Measurements from ENCODE around the gene AKT3. TPM values are rescaled to one million over a fixed set of nuclear protein-coding genes. Genes with fewer than 3 reads are reported as not detected.
"Not testable (repeated sequence)": the region's sequence is repeated elsewhere in the genome, so short reads cannot be mapped to it uniquely, and the experiment has no call there.

The AKT3 gene
- total RNA-seq, 1 donor from 2014 or later = 107 TPM

DNA sequence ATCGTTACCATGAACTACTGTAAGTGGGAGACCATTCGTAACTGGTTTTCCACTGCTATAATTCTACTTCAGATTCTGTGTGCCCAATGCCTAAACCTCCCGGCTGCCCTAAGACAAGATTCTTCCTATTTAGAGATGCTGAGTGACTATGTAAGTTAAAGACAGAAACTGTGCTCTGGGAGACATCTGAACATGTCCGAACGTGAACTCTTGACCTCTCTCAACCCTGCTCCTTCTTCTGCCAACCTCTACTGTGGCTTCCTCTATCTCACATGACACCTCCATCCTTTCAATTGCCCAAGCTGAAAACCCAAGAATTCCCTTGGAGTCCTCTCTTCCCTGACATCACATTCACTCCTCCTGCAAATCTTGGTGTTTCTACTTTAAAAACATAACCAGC is 182.9 kb downstream of the AKT3 start:
- TF ChIP-seq, protein P1, sequence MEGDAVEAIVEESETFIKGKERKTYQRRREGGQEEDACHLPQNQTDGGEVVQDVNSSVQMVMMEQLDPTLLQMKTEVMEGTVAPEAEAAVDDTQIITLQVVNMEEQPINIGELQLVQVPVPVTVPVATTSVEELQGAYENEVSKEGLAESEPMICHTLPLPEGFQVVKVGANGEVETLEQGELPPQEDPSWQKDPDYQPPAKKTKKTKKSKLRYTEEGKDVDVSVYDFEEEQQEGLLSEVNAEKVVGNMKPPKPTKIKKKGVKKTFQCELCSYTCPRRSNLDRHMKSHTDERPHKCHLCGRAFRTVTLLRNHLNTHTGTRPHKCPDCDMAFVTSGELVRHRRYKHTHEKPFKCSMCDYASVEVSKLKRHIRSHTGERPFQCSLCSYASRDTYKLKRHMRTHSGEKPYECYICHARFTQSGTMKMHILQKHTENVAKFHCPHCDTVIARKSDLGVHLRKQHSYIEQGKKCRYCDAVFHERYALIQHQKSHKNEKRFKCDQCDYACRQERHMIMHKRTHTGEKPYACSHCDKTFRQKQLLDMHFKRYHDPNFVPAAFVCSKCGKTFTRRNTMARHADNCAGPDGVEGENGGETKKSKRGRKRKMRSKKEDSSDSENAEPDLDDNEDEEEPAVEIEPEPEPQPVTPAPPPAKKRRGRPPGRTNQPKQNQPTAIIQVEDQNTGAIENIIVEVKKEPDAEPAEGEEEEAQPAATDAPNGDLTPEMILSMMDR (IDR thresholded peaks at IDR 0.05) = no peak
- Mint-ChIP-seq H3K9me3 (ENCODE audit: unreplicated experiment) (no peaks in the 10 kb centered on the region), H3K27ac (ENCODE audit: unreplicated experiment) (peak overlapping the region; percentile 1), H3K4me1 (ENCODE audit: unreplicated experiment) (peaks cover 8% of the 10 kb centered on the region), H3K27me3 (ENCODE audit: unreplicated experiment) (no peaks in the 10 kb centered on the region), H3K4me3 (ENCODE audit: unreplicated experiment) (no peak overlapping the region), H3K36me3 (ENCODE audit: unreplicated experiment) (peaks cover 10% of the 10 kb centered on the region)
- DNase-seq (ENCODE audit: extremely low spot score, unreplicated experiment) = no peak

DNA sequence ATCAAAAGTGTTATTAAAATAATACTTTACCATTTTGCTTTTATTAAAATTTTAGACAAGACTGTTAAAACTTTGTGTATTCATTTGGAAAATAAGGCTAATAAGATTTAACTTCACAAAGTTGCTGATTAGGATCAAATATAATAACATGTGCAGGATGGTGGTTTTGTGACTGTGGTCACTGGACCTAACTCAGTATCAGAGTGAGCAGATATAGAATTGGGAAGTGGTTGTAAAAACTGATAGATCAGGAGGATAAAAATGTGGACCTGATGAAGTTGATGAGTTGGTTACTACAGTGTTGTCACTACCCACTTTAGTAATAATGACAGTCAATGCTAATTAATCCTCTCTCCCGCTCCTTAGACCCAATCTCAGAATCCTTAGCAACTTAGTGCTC is 186.4 kb downstream of the AKT3 start:
- TF ChIP-seq, protein P1 (IDR thresholded peaks at IDR 0.05) = no peak
- H3K27ac Mint-ChIP-seq (ENCODE audit: unreplicated experiment) = no peak overlapping the region
- no peaks in the 10 kb centered on the region for H3K27me3 Mint-ChIP-seq (ENCODE audit: unreplicated experiment)
- H3K4me3 Mint-ChIP-seq (ENCODE audit: unreplicated experiment) = no peak overlapping the region
- peaks cover 8% of the 10 kb centered on the region for H3K4me1 Mint-ChIP-seq (ENCODE audit: unreplicated experiment)
- DNase-seq (ENCODE audit: extremely low spot score, unreplicated experiment) = no peak
- peaks cover 15% of the 10 kb centered on the region for H3K36me3 Mint-ChIP-seq (ENCODE audit: unreplicated experiment)
- no peaks in the 10 kb centered on the region for H3K9me3 Mint-ChIP-seq (ENCODE audit: unreplicated experiment)

DNA sequence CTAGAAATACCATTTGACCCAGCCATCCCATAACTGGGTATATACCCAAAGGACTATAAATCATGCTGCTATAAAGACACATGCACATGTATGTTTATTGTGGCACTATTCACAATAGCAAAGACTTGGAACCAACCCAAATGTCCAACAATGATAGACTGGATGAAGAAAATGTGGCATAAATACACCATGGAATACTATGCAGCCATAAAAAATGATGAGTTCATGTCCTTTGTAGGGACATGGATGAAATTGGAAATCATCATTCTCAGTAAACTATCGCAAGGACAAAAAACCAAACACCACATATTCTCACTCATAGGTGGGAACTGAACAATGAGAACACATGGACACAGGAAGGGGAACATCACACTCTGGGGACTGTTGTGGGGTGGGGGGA is 187.9 kb downstream of the AKT3 start:
- not testable (repeated sequence) for DNase-seq (ENCODE audit: extremely low spot score, unreplicated experiment); H3K4me3 Mint-ChIP-seq (ENCODE audit: unreplicated experiment); H3K27me3 Mint-ChIP-seq (ENCODE audit: unreplicated experiment); H3K4me1 Mint-ChIP-seq (ENCODE audit: unreplicated experiment); H3K27ac Mint-ChIP-seq (ENCODE audit: unreplicated experiment)
- H3K9me3 Mint-ChIP-seq (ENCODE audit: unreplicated experiment) = peaks cover 11% of the 10 kb centered on the region
- H3K36me3 Mint-ChIP-seq (ENCODE audit: unreplicated experiment) = peaks cover 23% of the 10 kb centered on the region

DNA sequence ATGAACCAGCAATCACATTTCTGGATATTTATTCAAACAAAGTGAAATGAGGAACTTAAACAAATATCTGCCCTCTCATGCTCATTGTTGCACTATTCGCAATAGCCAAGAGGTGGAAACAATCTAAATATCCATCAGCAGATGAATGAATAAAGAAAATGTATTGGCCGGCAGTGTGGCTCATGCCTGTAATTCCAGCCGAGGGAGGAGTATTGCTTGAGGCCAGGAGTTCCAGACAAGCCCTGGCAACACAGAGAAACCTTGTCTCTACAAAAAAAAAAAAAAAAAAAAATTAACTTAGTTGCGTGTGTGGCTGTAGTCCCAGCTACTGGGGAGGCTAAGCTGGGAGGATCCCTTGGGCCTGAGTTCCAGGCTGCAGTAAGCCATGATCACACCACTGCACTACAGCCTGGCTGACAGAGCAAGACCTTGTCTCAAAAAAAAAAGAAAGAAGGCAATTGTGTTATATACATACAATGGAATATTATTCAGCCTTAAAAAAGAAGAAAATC is 191.4 kb downstream of the AKT3 start:
- no peak overlapping the region for H3K4me3 Mint-ChIP-seq (ENCODE audit: unreplicated experiment)
- peaks cover 4% of the 10 kb centered on the region for H3K4me1 Mint-ChIP-seq (ENCODE audit: unreplicated experiment)
- H3K27ac Mint-ChIP-seq (ENCODE audit: unreplicated experiment) = peak overlapping the region; percentile 36
- H3K9me3 Mint-ChIP-seq (ENCODE audit: unreplicated experiment) = peaks cover 11% of the 10 kb centered on the region
- TF ChIP-seq, protein P1 (IDR thresholded peaks at IDR 0.05) = no peak
- no peaks in the 10 kb centered on the region for H3K27me3 Mint-ChIP-seq (ENCODE audit: unreplicated experiment)
- DNase-seq (ENCODE audit: extremely low spot score, unreplicated experiment) = no peak
- peaks cover 32% of the 10 kb centered on the region for H3K36me3 Mint-ChIP-seq (ENCODE audit: unreplicated experiment)

DNA sequence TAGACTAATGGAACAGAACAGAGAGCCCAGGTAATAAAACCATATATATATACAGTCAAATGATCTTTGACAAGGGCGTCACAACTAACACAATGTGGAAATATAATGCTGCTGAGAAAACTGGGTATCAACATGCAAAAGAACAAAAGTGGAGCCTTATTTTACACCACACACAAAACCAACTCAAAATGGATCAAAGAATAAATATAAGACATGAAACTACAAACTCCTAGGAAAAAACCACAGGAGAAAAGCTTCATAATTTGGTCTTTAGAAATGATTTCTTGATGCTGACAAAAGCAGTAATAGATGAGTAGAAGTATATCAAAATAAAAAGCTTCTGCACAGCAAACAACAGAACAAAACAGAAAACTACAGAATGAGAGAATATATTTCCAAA is 192.2 kb downstream of the AKT3 start:
- no peak for DNase-seq (ENCODE audit: extremely low spot score, unreplicated experiment)
- H3K9me3 Mint-ChIP-seq (ENCODE audit: unreplicated experiment) = peaks cover 11% of the 10 kb centered on the region
- no peak overlapping the region for H3K27ac Mint-ChIP-seq (ENCODE audit: unreplicated experiment)
- peaks cover 4% of the 10 kb centered on the region for H3K4me1 Mint-ChIP-seq (ENCODE audit: unreplicated experiment)
- no peak overlapping the region for H3K4me3 Mint-ChIP-seq (ENCODE audit: unreplicated experiment)
- H3K27me3 Mint-ChIP-seq (ENCODE audit: unreplicated experiment) = no peaks in the 10 kb centered on the region
- H3K36me3 Mint-ChIP-seq (ENCODE audit: unreplicated experiment) = peaks cover 35% of the 10 kb centered on the region
- TF ChIP-seq, protein P1 (IDR thresholded peaks at IDR 0.05) = no peak

DNA sequence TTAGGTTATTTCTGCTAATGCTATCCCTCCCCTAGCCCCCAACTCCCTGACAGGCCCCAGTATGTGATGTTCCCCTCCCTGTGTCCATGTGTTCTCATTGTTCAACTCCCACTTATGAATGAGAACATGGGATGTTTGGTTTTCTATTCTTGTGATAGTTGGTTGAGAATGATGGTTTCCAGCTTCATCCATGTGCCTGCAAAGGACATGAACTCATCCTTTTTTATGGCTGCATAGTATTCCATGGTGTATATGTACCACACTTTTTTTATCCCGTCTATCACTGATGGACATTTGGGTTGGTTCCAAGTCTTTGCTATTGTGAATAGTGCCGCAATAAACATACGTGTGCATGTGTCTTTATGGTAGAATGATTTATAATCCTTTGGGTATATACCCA is 200.5 kb downstream of the AKT3 start:
- H3K36me3 Mint-ChIP-seq (ENCODE audit: unreplicated experiment) = peaks cover 46% of the 10 kb centered on the region
- not testable (repeated sequence) for H3K4me1 Mint-ChIP-seq (ENCODE audit: unreplicated experiment); H3K4me3 Mint-ChIP-seq (ENCODE audit: unreplicated experiment); H3K27me3 Mint-ChIP-seq (ENCODE audit: unreplicated experiment); DNase-seq (ENCODE audit: extremely low spot score, unreplicated experiment); H3K27ac Mint-ChIP-seq (ENCODE audit: unreplicated experiment)
- H3K9me3 Mint-ChIP-seq (ENCODE audit: unreplicated experiment) = peaks cover 19% of the 10 kb centered on the region
